Gastroesophageal sphincter (tissue), 4 donors: ENCODE data around the gene CFAP73. TPM values are rescaled to one million over a fixed set of nuclear protein-coding genes. Genes with fewer than 3 reads are reported as not detected.
A peak's percentile ranks its signal among the peaks of the same experiment; 100 is the strongest.
"Not testable (repeated sequence)": the region's sequence is repeated elsewhere in the genome, so short reads cannot be mapped to it uniquely, and the experiment has no call there.

Experiments
- ATAC-seq: fragments of 150-250 bp; one replicate; pipeline ENCODE4 v1.9.1; 2016; ENCODE audit warnings: mild to moderate bottlenecking, moderate library complexity
- H3K27ac ChIP-seq, 4 donors: fragments of 200-600 bp; sonication (generic) in 3 of 4; 1 replicate in 3 of 4; 2 replicates in 1 of 4; pipeline ENCODE4 v1.5.1; 2016 to 2019
- H3K27me3 ChIP-seq: fragments of 200-600 bp; sonication (generic); one replicate; pipeline ENCODE4 v1.5.1; 2019
- H3K36me3 ChIP-seq, 2 donors: fragments of 200-600 bp; sonication (generic); one replicate each; pipeline ENCODE4 v1.5.1; 2019; ENCODE audit warnings: control low read depth in 1 of 2
- H3K4me1 ChIP-seq, 3 donors: fragments of 200-600 bp; sonication (generic); 1 replicate in 2 of 3; 2 replicates in 1 of 3; pipeline ENCODE4 v1.5.1; 2016 to 2019; ENCODE audit warnings: control low read depth in 2 of 3
- H3K4me3 ChIP-seq, 2 donors: fragments of 200-600 bp; sonication (generic); one replicate each; pipeline ENCODE4 v1.5.1; 2019; ENCODE audit warnings: mild to moderate bottlenecking in 1 of 2, moderate library complexity in 1 of 2
- H3K9me3 ChIP-seq, 3 donors: fragments of 200-600 bp; sonication (generic); one replicate each; pipeline ENCODE4 v1.5.1; 2017 to 2019; ENCODE audit warnings: control low read depth in 2 of 3
- EP300 ChIP-seq: sonication (generic); formaldehyde crosslinking; IDR thresholded peaks from one replicate; pipeline ENCODE4 v1.6.1; 2017; ENCODE audit warnings: antibody characterized with exemption, mild to moderate bottlenecking
- POLR2A ChIP-seq, 2 donors: fragments of 450-650 bp; IDR thresholded peaks; one replicate each; pipeline ENCODE4 v1.6.1; 2017; ENCODE audit warnings: antibody characterized with exemption in 2 of 2, mild to moderate bottlenecking in 2 of 2, moderate library complexity in 1 of 2
- POLR2AphosphoS5 ChIP-seq: sonication (generic); formaldehyde crosslinking; IDR thresholded peaks from one replicate; pipeline ENCODE4 v1.6.1; 2017; ENCODE audit warnings: antibody characterized with exemption
- WGBS, 2 donors: methylation state at CpG; one replicate each; pipeline ENCODE4 v1.1.5; 2018; ENCODE audit warnings: low coverage in 1 of 2; 5-methylcytosine and 5-hydroxymethylcytosine counted together
- total RNA-seq, 4 donors: library from RNA; depleted of rRNA; stranded (reverse); fragments of >200 nt; gene quantifications; one replicate each; pipeline ENCODE4 v1.1.0, GENCODE V29; 2016
- TF ChIP-seq, protein P1 (sequence below), 4 experiments: fragments of 200-600 bp in 2 of 4; fragments of 450-650 bp in 2 of 4; sonication (generic) in 1 of 4; IDR thresholded peaks; one replicate each; pipeline ENCODE4 v1.5.1; 2017 to 2019; ENCODE audit warnings: antibody characterized with exemption in 4 of 4, mild to moderate bottlenecking in 2 of 4, moderate library complexity in 2 of 4

CFAP73 gene
- total RNA-seq, 4 donors from 2014 or later: not detected

DNA sequence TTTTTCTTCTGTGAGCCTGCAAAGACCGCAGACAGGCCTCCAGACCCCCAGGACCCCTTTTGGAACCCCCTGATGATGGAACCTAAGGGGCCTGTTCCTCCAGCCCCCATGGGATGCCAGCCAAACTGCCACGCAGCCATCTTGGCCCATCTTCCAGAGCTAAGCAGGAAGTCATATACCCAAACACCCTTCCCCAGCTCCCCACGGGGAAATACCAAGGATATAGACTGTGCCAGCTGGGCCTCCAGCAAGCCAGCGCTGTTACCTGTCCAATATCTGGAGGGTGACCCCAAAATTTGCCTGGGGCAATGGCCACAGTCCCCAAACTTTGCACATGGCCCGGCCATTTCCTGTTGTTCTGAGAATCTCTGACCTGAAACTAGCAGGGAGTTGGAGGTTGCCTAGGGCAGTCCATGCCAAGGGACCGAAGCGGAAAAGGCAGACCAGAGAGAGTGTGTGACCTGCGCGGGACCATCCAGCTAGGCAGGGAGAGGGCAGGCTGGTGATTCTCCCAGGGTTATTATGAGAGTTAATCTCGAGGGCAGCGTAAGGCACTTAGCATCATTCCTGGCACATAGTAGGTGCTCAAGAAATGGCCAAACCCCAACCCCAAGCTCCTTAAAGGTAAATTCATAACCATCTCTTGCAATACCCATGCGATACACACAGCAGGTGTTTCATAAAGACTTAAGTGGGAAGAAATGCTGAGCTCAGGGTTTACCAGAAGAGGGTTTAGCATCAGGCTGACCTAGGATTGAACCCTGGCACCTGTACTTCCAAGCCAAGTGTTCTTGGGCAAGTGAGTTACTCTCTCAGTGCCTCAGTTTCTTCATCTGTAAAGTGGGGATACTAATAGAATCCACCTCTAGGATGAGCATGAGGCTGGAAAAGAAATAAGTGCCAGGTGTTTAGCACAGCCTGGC lies 11.4 kb upstream of the CFAP73 start:
- 90 to 96% methylated on average over 2 to 7 of the region's 12 CpGs for WGBS, 2 donors
- Histone ChIP-seq H3K27me3 (peaks cover 68% of the 10 kb centered on the region), H3K4me3 (no peak overlapping the region), H3K27ac (no peak overlapping the region), H3K9me3 (no peaks in the 10 kb centered on the region), H3K4me1 (peaks cover 0 to 9% (median 0%) of the 10 kb centered on the region in 3 donors), H3K36me3 (no peaks in the 10 kb centered on the region)
- TF ChIP-seq, protein P1, sequence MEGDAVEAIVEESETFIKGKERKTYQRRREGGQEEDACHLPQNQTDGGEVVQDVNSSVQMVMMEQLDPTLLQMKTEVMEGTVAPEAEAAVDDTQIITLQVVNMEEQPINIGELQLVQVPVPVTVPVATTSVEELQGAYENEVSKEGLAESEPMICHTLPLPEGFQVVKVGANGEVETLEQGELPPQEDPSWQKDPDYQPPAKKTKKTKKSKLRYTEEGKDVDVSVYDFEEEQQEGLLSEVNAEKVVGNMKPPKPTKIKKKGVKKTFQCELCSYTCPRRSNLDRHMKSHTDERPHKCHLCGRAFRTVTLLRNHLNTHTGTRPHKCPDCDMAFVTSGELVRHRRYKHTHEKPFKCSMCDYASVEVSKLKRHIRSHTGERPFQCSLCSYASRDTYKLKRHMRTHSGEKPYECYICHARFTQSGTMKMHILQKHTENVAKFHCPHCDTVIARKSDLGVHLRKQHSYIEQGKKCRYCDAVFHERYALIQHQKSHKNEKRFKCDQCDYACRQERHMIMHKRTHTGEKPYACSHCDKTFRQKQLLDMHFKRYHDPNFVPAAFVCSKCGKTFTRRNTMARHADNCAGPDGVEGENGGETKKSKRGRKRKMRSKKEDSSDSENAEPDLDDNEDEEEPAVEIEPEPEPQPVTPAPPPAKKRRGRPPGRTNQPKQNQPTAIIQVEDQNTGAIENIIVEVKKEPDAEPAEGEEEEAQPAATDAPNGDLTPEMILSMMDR (IDR thresholded peaks at IDR 0.05): no peak
- TF ChIP-seq POLR2AphosphoS5: no peak
- ATAC-seq: no peak

DNA sequence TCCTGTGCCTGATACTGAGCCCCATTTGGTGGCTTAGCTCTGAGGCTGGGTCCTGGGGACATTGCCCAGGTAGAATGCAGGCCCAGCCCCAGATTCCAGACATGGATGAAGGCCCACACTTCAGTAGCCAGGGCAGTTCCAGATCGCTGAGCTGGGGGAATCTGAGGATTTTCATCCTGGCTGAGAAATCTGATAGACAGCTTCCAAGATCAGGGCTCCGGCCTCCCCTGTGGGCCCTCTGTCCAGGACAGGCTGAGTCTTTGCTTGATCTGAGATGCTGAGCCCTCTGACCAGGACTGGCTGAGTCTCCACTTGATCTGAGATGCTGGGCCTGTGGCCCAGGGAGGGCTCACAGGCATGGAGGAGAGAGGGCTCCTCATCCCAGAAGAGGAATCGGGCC lies 10.7 kb upstream of the CFAP73 start:
- Histone ChIP-seq H3K4me1 (peaks cover 0 to 9% (median 0%) of the 10 kb centered on the region in 3 donors), H3K4me3 (no peak overlapping the region), H3K27ac (no peak overlapping the region), H3K27me3 (peaks cover 61% of the 10 kb centered on the region), H3K9me3 (no peaks in the 10 kb centered on the region), H3K36me3 (no peaks in the 10 kb centered on the region)
- TF ChIP-seq POLR2A (IDR thresholded peaks at IDR 0.05) (no peak), POLR2AphosphoS5 (no peak), EP300 (no peak)
- TF ChIP-seq, protein P1 (IDR thresholded peaks at IDR 0.05): no peak
- ATAC-seq: no peak
- WGBS, 2 donors: no CpG with 5 or more reads among the region's 3 CpGs

DNA sequence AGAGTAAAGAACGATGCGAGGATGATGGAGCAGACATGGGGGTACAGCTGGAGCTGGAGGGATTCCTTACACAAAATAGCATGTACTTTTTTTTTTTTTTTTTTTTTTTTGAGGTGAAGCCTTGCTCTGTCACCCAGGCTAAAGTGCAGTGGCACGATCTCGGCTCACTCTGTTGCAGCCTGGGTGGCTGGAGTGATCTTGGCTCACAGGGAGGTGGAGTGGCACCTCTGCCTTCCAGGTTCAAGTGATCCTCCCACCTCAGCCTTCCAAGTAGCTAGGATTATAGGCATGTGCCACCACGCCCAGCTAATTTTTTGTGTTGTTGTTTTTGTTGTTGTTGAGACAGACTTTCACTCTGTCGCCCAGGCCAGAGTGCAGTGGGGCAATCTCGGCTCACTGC lies 8.8 kb upstream of the CFAP73 start:
- no peaks in the 10 kb centered on the region for H3K9me3 ChIP-seq
- ATAC-seq: no peak
- no peak for TF ChIP-seq POLR2AphosphoS5
- TF ChIP-seq POLR2A (IDR thresholded peaks at IDR 0.05): no peak
- TF ChIP-seq, protein P1 (IDR thresholded peaks at IDR 0.05): no peak
- peaks cover 46% of the 10 kb centered on the region for H3K27me3 ChIP-seq
- H3K4me1 ChIP-seq: peaks cover 0 to 2% (median 0%) of the 10 kb centered on the region in 3 donors
- H3K4me3 ChIP-seq: no peak overlapping the region
- H3K36me3 ChIP-seq: no peaks in the 10 kb centered on the region
- no peak overlapping the region for H3K27ac ChIP-seq
- 63 to 84% methylated on average over 2 to 4 of the region's 7 CpGs for WGBS, 2 donors

DNA sequence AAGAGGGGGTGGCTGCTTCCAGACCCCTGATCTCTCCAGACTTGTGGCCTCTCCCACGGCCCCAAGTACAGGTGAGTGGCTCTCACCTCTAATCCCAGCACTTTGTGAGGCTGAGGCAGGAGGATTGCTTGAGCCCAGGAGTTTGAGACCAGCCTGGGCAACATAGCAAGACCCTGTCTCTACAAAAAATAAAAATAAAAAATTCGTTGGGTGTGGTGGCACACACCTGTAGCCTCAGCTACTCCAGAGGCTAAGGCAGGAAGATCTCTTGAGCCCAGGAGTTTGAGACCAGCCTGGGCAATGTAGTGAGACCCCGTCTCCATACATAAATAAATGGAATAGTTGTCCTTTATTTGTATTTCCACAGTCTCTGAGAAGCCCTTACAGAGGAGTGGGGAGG lies 7.8 kb upstream of the CFAP73 start:
- H3K9me3 ChIP-seq, H3K27ac ChIP-seq, H3K4me3 ChIP-seq, H3K36me3 ChIP-seq, ATAC-seq, H3K4me1 ChIP-seq: not testable (repeated sequence)
- 67 to 86% methylated on average over 1 of the region's 3 CpGs for WGBS, 2 donors
- peaks cover 36% of the 10 kb centered on the region for H3K27me3 ChIP-seq

DNA sequence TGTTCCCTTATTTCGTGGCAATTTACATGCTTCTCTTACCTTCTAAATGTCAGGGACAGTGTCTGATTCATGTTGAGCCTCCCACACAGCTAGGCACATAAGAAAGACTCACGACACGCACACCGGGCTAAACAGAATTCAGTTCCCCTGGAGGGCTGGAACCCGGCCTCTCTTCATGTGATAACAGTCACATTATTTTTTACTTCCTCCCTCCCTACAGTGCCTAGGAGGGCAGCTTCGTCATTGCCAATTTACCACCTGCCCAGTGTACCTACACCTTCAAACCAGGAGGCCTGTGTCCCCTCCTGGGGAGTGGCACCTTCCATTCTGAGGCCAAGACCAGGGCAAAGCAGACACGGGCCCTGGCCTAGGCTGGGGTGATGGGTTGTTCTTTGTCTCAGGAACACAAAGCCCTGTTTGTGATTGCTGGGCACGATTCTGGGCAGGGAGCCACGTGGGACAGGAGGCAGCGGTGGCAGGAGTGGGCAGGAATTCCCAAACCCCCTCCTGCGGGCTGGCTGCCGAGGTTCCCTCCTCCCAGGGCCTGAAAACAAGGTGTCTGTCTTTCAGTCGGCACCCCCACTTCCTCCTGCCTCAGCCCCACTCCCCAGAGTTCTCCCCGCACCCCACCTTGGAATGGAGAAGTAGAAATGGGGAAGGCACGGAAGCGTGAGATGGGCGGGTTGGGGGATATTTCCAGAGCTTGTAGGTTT lies 7.2 kb upstream of the CFAP73 start:
- ATAC-seq: peak; percentile 53
- Histone ChIP-seq H3K9me3 (peaks cover 0 to 10% (median 0%) of the 10 kb centered on the region in 3 donors), H3K36me3 (no peaks in the 10 kb centered on the region), H3K4me1 (no peaks in the 10 kb centered on the region), H3K27ac (peak overlapping the region in 1 of 4 donors; percentile 24), H3K27me3 (peaks cover 29% of the 10 kb centered on the region), H3K4me3 (no peak overlapping the region)
- no peak for TF ChIP-seq POLR2AphosphoS5
- TF ChIP-seq, protein P1 (IDR thresholded peaks at IDR 0.05): no peak
- TF ChIP-seq POLR2A (IDR thresholded peaks at IDR 0.05): no peak
- no peak for TF ChIP-seq EP300
- WGBS, 2 donors: 33 to 68% methylated on average over 1 to 5 of the region's 17 CpGs
